Measurements from ENCODE around the gene DDC. TPM values are rescaled to one million over a fixed set of nuclear protein-coding genes. Genes with fewer than 3 reads are reported as not detected.

The DDC gene
- total RNA-seq, 1 experiment from 2014 or later, result not detected

GRCh38 chr7:50544992-50545391 lies 20.2 kb downstream of the DDC start:
- Histone ChIP-seq H4K20me1 (ENCODE audit: insufficient read depth) (no peaks in the 10 kb centered on the region), H3K27me3 (ENCODE audit: insufficient read depth, low read depth) (peaks cover 8% of the 10 kb centered on the region; the same call in 1 of the 2 replicates), H3K4me2 (no peak overlapping the region), H3K79me2 (ENCODE audit: low read depth) (no peaks in the 10 kb centered on the region), H3K4me3 (no peak overlapping the region), H3K9me3 (ENCODE audit: insufficient read depth, low read depth) (no peaks in the 10 kb centered on the region), H3K27ac (no peak overlapping the region), H3K9me2 (ENCODE audit: insufficient read depth) (no peaks in the 10 kb centered on the region), H2AFZ (no peak overlapping the region), H3F3A (ENCODE audit: insufficient read depth, low read depth) (no peaks in the 10 kb centered on the region), H3K4me1 (replicated peaks; ENCODE audit: insufficient read depth) (no peaks in the 10 kb centered on the region), H3K36me3 (ENCODE audit: low read depth) (no peaks in the 10 kb centered on the region)
- no TSS peak for BruUV-seq (replicated peaks)
- ChIA-PET CTCF (no interaction called here), POLR2A (ENCODE audit: unreplicated experiment) (interaction anchor here (1.0 kb wide), 1 partner anchor 10 kb away, joined by 5 read pairs; no protein-coding TSS in a partner anchor)
- DNase-seq, result no peak
- TF ChIP-seq EZH2 (IDR thresholded peaks at IDR 0.05; ENCODE audit: low read depth), result no peak
- TF ChIP-seq, protein P1, sequence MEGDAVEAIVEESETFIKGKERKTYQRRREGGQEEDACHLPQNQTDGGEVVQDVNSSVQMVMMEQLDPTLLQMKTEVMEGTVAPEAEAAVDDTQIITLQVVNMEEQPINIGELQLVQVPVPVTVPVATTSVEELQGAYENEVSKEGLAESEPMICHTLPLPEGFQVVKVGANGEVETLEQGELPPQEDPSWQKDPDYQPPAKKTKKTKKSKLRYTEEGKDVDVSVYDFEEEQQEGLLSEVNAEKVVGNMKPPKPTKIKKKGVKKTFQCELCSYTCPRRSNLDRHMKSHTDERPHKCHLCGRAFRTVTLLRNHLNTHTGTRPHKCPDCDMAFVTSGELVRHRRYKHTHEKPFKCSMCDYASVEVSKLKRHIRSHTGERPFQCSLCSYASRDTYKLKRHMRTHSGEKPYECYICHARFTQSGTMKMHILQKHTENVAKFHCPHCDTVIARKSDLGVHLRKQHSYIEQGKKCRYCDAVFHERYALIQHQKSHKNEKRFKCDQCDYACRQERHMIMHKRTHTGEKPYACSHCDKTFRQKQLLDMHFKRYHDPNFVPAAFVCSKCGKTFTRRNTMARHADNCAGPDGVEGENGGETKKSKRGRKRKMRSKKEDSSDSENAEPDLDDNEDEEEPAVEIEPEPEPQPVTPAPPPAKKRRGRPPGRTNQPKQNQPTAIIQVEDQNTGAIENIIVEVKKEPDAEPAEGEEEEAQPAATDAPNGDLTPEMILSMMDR (conservative IDR thresholded peaks at IDR 0.05), result no peak
- intact Hi-C loops (cut with micrococcal nuclease; ENCODE audit: unreplicated experiment), result no loop called here

DNA sequence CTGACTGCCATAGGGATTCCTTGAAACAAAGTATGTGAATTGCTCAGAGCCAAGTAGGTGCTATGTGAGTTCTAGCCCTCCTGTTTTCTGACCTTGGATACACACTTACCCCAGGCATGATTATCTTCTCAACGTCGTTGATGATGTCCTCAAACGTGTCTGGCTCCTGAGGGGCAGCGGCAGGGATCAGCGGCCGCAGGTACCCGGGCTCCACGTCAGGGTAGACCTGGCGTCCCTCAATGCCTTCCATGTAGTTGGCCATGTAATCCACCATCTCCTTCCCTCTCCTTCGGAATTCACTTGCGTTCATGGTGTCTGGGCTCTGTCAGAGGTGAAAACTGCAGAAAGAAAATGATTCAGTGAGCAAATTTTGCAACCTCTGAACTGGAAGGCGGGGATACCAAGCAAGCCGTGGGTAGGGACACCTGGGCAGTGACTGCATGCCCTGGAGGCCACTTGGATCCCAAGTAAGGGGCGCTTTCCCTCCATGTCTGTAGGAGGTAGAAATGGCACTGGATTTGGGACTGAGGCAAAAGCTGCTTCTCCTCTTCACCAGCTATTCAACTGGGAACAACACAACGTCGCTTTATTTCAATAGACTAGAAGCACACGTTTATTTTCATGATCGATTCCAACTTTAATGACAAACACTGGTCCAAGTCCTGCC lies 21.3 kb downstream of the DDC start:
- Histone ChIP-seq H2AFZ (no peak overlapping the region), H3K36me3 (ENCODE audit: low read depth) (no peaks in the 10 kb centered on the region), H3K9me2 (ENCODE audit: insufficient read depth) (no peaks in the 10 kb centered on the region), H3K27ac (no peak overlapping the region), H3K4me3 (no peak overlapping the region), H3K4me2 (no peak overlapping the region), H4K20me1 (ENCODE audit: insufficient read depth) (no peaks in the 10 kb centered on the region), H3F3A (ENCODE audit: insufficient read depth, low read depth) (no peaks in the 10 kb centered on the region), H3K79me2 (ENCODE audit: low read depth) (no peaks in the 10 kb centered on the region), H3K27me3 (ENCODE audit: insufficient read depth, low read depth) (peaks cover 4% of the 10 kb centered on the region; the same call in 1 of the 2 replicates), H3K9me3 (ENCODE audit: insufficient read depth, low read depth) (no peaks in the 10 kb centered on the region), H3K4me1 (replicated peaks; ENCODE audit: insufficient read depth) (no peaks in the 10 kb centered on the region)
- no TSS peak for BruUV-seq (replicated peaks)
- no peak for DNase-seq
- intact Hi-C loops (cut with micrococcal nuclease; ENCODE audit: unreplicated experiment), result no loop called here
- TF ChIP-seq, protein P1 (conservative IDR thresholded peaks at IDR 0.05), result no peak
- no peak for TF ChIP-seq EZH2 (IDR thresholded peaks at IDR 0.05; ENCODE audit: low read depth)
- POLR2A ChIA-PET (ENCODE audit: unreplicated experiment), result no interaction called here
- CTCF ChIA-PET, result no interaction called here

DNA sequence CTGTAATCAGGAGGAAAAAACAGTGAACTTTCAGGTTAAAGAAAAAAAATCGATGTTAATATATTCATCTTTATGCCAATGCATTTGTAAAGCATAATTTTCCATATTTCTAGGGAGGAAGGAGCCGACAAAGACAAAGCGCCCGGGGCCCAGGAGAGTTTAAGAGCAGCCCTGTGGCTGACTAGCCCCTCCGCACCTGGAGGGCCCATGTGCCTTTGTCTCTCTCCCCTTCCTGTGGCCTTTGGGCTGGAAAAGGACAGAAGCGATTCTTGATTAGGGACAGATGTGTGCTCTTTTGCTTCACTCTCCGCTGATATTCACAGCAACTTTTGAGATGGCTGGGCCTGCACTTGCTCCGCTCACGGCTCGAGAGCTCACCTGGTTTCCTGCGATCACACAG lies 23.1 kb downstream of the DDC start:
- H4K20me1 ChIP-seq (ENCODE audit: insufficient read depth), result no peaks in the 10 kb centered on the region
- no peaks in the 10 kb centered on the region for H3F3A ChIP-seq (ENCODE audit: insufficient read depth, low read depth)
- no peaks in the 10 kb centered on the region for H3K79me2 ChIP-seq (ENCODE audit: low read depth)
- H3K27ac ChIP-seq, result no peak overlapping the region
- no peaks in the 10 kb centered on the region for H3K36me3 ChIP-seq (ENCODE audit: low read depth)
- no peak overlapping the region for H3K4me2 ChIP-seq
- H3K4me3 ChIP-seq, result no peak overlapping the region
- H3K9me3 ChIP-seq (ENCODE audit: insufficient read depth, low read depth), result no peaks in the 10 kb centered on the region
- no peak for TF ChIP-seq EZH2 (IDR thresholded peaks at IDR 0.05; ENCODE audit: low read depth)
- TF ChIP-seq, protein P1 (conservative IDR thresholded peaks at IDR 0.05), result no peak
- intact Hi-C loops (cut with micrococcal nuclease; ENCODE audit: unreplicated experiment), result no loop called here
- POLR2A ChIA-PET (ENCODE audit: unreplicated experiment), result no interaction called here
- H3K27me3 ChIP-seq (ENCODE audit: insufficient read depth, low read depth), result no peaks in the 10 kb centered on the region
- no peak for DNase-seq
- CTCF ChIA-PET, result no interaction called here
- no TSS peak for BruUV-seq (replicated peaks)
- H2AFZ ChIP-seq, result no peak overlapping the region
- H3K9me2 ChIP-seq (ENCODE audit: insufficient read depth), result no peaks in the 10 kb centered on the region
- no peaks in the 10 kb centered on the region for H3K4me1 ChIP-seq (replicated peaks; ENCODE audit: insufficient read depth)

Measured in PC-9 (cell line).